ENCODE measurements around the gene SBSN. TPM values are rescaled to one million over a fixed set of nuclear protein-coding genes. Genes with fewer than 3 reads are reported as not detected.

Gene SBSN, protein sequence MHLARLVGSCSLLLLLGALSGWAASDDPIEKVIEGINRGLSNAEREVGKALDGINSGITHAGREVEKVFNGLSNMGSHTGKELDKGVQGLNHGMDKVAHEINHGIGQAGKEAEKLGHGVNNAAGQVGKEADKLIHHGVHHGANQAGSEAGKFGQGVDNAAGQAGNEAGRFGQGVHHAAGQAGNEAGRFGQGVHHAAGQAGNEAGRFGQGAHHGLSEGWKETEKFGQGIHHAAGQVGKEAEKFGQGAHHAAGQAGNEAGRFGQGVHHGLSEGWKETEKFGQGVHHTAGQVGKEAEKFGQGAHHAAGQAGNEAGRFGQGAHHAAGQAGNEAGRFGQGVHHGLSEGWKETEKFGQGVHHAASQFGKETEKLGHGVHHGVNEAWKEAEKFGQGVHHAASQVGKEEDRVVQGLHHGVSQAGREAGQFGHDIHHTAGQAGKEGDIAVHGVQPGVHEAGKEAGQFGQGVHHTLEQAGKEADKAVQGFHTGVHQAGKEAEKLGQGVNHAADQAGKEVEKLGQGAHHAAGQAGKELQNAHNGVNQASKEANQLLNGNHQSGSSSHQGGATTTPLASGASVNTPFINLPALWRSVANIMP
- total RNA-seq (2014; rRNA removed; shearing (Covaris generic)) (3.2 and 4.3 TPM in 2 replicates), polyA plus RNA-seq (2016; fragmentation: Nextera tagmentation; extraction: Ambion mirVana) (7.9 and 8.8 TPM in 2 replicates)

DNA sequence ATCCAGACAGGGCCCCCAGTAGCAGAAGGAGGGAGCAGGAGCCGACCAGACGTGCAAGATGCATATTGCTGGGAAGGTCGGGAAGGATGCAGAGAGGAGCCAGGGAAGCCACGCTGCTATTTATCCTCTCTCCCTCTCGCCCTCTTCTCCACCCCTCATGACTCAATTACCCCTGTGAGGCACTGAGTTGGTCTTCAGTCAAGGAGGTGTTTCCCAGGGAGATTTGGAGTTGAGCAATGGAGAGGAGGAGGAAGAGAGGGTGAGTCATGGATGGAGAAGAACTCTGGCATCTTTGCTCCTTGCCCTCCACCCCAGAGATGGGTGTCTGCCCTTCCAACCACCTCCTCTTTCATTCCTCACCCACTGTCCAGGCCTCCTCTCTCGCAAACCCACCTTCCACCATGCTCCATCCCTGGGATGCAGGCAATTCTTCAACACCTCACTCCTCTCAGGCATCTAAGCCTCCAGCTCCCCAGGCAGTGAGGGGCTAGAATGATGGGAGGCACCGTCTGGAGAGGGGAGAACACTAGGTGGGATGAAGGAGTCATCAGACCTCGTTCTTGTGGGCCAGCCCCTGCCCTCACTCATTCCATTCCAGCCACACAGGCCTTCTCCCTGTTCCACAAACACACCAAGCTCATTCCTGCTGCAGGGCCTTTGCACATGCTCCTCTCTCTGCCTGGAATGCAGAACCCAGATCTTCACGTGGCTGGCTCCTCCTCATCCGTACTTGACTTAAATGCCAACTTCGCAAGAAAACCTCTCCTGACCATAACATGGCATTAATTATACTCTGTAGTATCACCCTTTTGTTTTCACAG is at the start of gene SBSN:
Gene SBSN, minus strand, starts transcription at position 94 of the 821 bp plus-strand sequence. Its CDS starts 30 bp downstream, at position 64.
- peak; percentile 94 for DNase-seq
- in situ Hi-C loops (cut with MboI): no loop called here
- no peaks in the 10 kb centered on the region for H4K20me1 ChIP-seq (ENCODE audit: insufficient read depth)
- H3K4me3 ChIP-seq: no peak within 1 kb of the TSS
- TF ChIP-seq EZH2 (IDR thresholded peaks at IDR 0.05; ENCODE audit: insufficient read depth, poor library complexity, severe bottlenecking) (no peak), EZH2phosphoT487 (IDR thresholded peaks at IDR 0.05; ENCODE audit: insufficient read depth, low read depth) (no peak)
- no peaks in the 10 kb centered on the region for H3K36me3 ChIP-seq (ENCODE audit: low read depth)
- H3K79me2 ChIP-seq (ENCODE audit: insufficient read depth): no peaks in the 10 kb centered on the region
- 53 to 58% methylated on average over 11 of the region's 11 CpGs for WGBS, 2 experiments (ENCODE audit: low coverage in 1 of 2, low lambda C conversion rate in 2 of 2, missing lambda C conversion rate in 2 of 2)
- H3K27me3 ChIP-seq (replicated peaks; ENCODE audit: insufficient read depth): no peaks in the 10 kb centered on the region
- H3K9me3 ChIP-seq (ENCODE audit: low read depth): no peaks in the 10 kb centered on the region
- peaks cover 8% of the 10 kb centered on the region for H3K4me1 ChIP-seq (ENCODE audit: insufficient read depth)
- H2AFZ ChIP-seq: no peak within 1 kb of the TSS
- H3K9ac ChIP-seq: no peak within 1 kb of the TSS
- H3K27ac ChIP-seq: peak within 1 kb of the TSS; percentile 33
- H3F3A ChIP-seq (ENCODE audit: insufficient read depth): no peaks in the 10 kb centered on the region; the same call in 1 of the 2 replicates
- no peaks in the 10 kb centered on the region for H3K9me2 ChIP-seq (ENCODE audit: insufficient read depth)
- no peak within 1 kb of the TSS for H3K4me2 ChIP-seq (ENCODE audit: unreplicated experiment)

DNA sequence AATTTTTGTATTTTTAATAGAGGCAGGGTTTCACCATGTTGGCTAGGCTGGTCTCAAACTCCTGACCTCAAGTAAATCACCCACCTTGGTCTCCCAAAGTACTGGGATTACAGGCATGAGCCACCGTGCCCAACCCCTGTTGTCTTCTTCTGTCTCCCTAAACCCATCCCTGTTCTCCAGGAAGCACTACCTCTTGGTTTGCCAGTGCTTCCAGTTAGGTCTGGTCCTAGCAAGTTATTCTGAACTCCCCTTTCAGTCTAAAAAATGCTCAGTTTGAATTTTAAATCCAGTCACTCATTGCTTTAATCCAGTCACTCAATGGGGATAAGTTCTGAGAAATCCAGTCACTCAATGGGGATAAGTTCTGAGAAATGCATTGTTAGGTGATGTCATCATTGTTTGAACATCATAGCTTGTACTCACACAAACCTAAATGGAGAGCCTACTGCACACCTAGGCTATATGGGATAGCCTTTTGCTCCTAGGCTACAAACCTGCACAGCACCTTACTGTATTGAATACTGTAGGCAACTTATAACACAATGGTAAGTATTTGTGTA is 43.4 kb upstream of the SBSN start:
- in situ Hi-C loops (cut with MboI): no loop called here
- Histone ChIP-seq H3K27ac (no peak overlapping the region), H3K27me3 (replicated peaks; ENCODE audit: insufficient read depth) (0 out of 2 replicates have a peak, but pooled peaks cover 18% of the 10 kb centered on the region), H3K9me2 (ENCODE audit: insufficient read depth) (no peaks in the 10 kb centered on the region), H3K4me2 (ENCODE audit: unreplicated experiment) (no peak overlapping the region), H4K20me1 (ENCODE audit: insufficient read depth) (no peaks in the 10 kb centered on the region), H3K4me3 (no peak overlapping the region), H3K4me1 (ENCODE audit: insufficient read depth) (no peaks in the 10 kb centered on the region), H3K79me2 (ENCODE audit: insufficient read depth) (no peaks in the 10 kb centered on the region), H3K9ac (no peak overlapping the region), H3F3A (ENCODE audit: insufficient read depth) (no peaks in the 10 kb centered on the region), H3K9me3 (ENCODE audit: low read depth) (no peaks in the 10 kb centered on the region), H2AFZ (no peak overlapping the region), H3K36me3 (ENCODE audit: low read depth) (no peaks in the 10 kb centered on the region)
- 89 to 100% methylated on average over 1 of the region's 1 CpG for WGBS, 2 experiments (ENCODE audit: low coverage in 1 of 2, low lambda C conversion rate in 2 of 2, missing lambda C conversion rate in 2 of 2)
- no peak for DNase-seq
- TF ChIP-seq EZH2 (IDR thresholded peaks at IDR 0.05; ENCODE audit: insufficient read depth, poor library complexity, severe bottlenecking): no peak
- no peak for TF ChIP-seq EZH2phosphoT487 (IDR thresholded peaks at IDR 0.05; ENCODE audit: insufficient read depth, low read depth)

DNA sequence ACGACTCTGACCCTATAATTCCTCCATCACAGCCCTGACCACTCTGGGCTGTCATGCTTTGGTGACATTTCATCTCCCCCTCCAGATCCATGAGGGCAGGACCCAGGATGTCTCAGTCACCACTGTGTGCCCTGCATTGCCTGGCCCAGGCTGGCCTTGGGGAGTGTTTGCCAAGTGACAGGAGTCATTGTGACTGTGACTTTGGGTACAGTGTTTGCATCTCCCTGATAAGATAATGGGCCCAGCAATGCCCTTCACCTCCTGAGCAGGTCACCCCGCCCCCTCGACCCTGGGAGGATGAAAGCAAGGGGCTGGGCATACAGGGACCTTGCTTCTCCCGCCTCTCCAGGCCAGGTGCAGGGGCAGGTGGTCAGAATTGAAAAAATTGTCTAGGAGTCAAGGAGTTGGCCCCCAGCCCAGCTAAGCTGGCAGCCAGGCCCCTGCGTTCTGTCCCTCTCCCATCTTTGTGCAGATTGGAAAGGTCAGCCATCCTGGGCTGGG is 41.2 kb upstream of the SBSN start:
- H3K9me3 ChIP-seq (ENCODE audit: low read depth): no peaks in the 10 kb centered on the region
- H2AFZ ChIP-seq: no peak overlapping the region
- no peak for DNase-seq
- in situ Hi-C loops (cut with MboI): no loop called here
- H3K9ac ChIP-seq: no peak overlapping the region
- 0 out of 2 replicates have a peak, but pooled peaks cover 18% of the 10 kb centered on the region for H3K27me3 ChIP-seq (replicated peaks; ENCODE audit: insufficient read depth)
- no peak overlapping the region for H3K27ac ChIP-seq
- H3K36me3 ChIP-seq (ENCODE audit: low read depth): no peaks in the 10 kb centered on the region
- H3K79me2 ChIP-seq (ENCODE audit: insufficient read depth): no peaks in the 10 kb centered on the region
- WGBS, 2 experiments (ENCODE audit: low coverage in 1 of 2, low lambda C conversion rate in 2 of 2, missing lambda C conversion rate in 2 of 2): 28 to 50% methylated on average over 5 of the region's 5 CpGs
- no peaks in the 10 kb centered on the region for H3K9me2 ChIP-seq (ENCODE audit: insufficient read depth)
- no peak for TF ChIP-seq EZH2phosphoT487 (IDR thresholded peaks at IDR 0.05; ENCODE audit: insufficient read depth, low read depth)
- TF ChIP-seq EZH2 (IDR thresholded peaks at IDR 0.05; ENCODE audit: insufficient read depth, poor library complexity, severe bottlenecking): no peak
- no peak overlapping the region for H3K4me2 ChIP-seq (ENCODE audit: unreplicated experiment)
- H3F3A ChIP-seq (ENCODE audit: insufficient read depth): no peaks in the 10 kb centered on the region
- no peaks in the 10 kb centered on the region for H3K4me1 ChIP-seq (ENCODE audit: insufficient read depth)
- no peaks in the 10 kb centered on the region for H4K20me1 ChIP-seq (ENCODE audit: insufficient read depth)
- no peak overlapping the region for H3K4me3 ChIP-seq

DNA sequence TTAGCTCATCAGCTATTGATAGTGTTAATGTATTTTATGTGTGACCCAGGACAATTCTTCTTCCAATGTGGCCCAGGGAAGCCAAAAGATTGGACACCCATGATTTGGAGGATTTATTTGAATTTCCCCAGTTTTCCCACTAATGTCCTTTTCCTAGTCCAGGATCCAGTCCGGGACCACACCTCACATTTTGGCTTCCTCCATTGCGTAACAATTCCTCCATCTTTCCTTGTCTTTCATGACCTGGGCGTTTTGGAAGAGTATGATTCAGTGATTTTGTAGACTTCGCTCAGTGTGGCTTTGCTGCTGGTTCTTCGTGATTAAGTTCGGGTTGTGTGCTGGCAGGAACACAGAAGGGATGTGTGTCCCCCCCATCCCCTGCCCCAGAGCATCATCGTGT is 38.6 kb upstream of the SBSN start:
- Histone ChIP-seq H2AFZ (no peak overlapping the region), H3K9ac (no peak overlapping the region), H3K4me3 (no peak overlapping the region)

More for the DNA sequence above, 38.6 kb upstream of the SBSN start:
- in situ Hi-C loops (cut with MboI): no loop called here
- H3K27ac ChIP-seq: no peak overlapping the region
- H3K79me2 ChIP-seq (ENCODE audit: insufficient read depth): no peaks in the 10 kb centered on the region
- 59 to 61% methylated on average over 7 of the region's 7 CpGs for WGBS, 2 experiments (ENCODE audit: low coverage in 1 of 2, low lambda C conversion rate in 2 of 2, missing lambda C conversion rate in 2 of 2)
- TF ChIP-seq EZH2 (IDR thresholded peaks at IDR 0.05; ENCODE audit: insufficient read depth, poor library complexity, severe bottlenecking) (no peak), EZH2phosphoT487 (IDR thresholded peaks at IDR 0.05; ENCODE audit: insufficient read depth, low read depth) (no peak)
- no peaks in the 10 kb centered on the region for H3K36me3 ChIP-seq (ENCODE audit: low read depth)
- no peak overlapping the region for H3K4me2 ChIP-seq (ENCODE audit: unreplicated experiment)
- H3F3A ChIP-seq (ENCODE audit: insufficient read depth): no peaks in the 10 kb centered on the region
- H3K9me3 ChIP-seq (ENCODE audit: low read depth): no peaks in the 10 kb centered on the region
- 0 out of 2 replicates have a peak, but pooled peaks cover 16% of the 10 kb centered on the region for H3K27me3 ChIP-seq (replicated peaks; ENCODE audit: insufficient read depth)
- no peak for DNase-seq
- H4K20me1 ChIP-seq (ENCODE audit: insufficient read depth): no peaks in the 10 kb centered on the region
- no peaks in the 10 kb centered on the region for H3K4me1 ChIP-seq (ENCODE audit: insufficient read depth)
- no peaks in the 10 kb centered on the region for H3K9me2 ChIP-seq (ENCODE audit: insufficient read depth)

Measured in GM23248 (cell line).